NOMO-1 (cell line): ENCODE results near the gene VWDE.
A peak's percentile ranks its signal among the peaks of the same experiment; 100 is the strongest.

Experiments
- DNase-seq, 2 experiments: peaks; one replicate each; lab custom pipeline; 2025; ENCODE audit not compliant: unreplicated experiment in 2 of 2; lab: John Stamatoyannopoulos, UW

Gene VWDE

GRCh38 chr7:12294701-12295100 is 109.0 kb downstream of the VWDE start:
- DNase-seq, result peak; percentile 11 to 17

GRCh38 chr7:12291870-12292269 is 111.8 kb downstream of the VWDE start:
- DNase-seq, result no peak

- DNase-seq, result no peak
These were observed 112.9 kb downstream of the VWDE start for GRCh38 chr7:12290761-12291160.

GRCh38 chr7:12289996-12290395 is 113.7 kb downstream of the VWDE start:
- DNase-seq, result no peak

- DNase-seq, result no peak
These were observed 115.8 kb downstream of the VWDE start for GRCh38 chr7:12287901-12288300.

GRCh38 chr7:12281038-12281437 is 122.6 kb downstream of the VWDE start:
- DNase-seq, result no peak
